NCI-H446 (cell line): Measurements from ENCODE around the gene ZRANB3.

Experiments
- DNase-seq, 2 experiments: peaks; one replicate each; lab custom pipeline; 2025; lab: John Stamatoyannopoulos, UW

ZRANB3 gene

GRCh38 chr2:135174810-135175093 is 356.3 kb downstream of the ZRANB3 start:
- no peak for DNase-seq

- DNase-seq, result no peak
Measured at GRCh38 chr2:135174049-135174809, 356.8 kb downstream of the ZRANB3 start.

GRCh38 chr2:135169900-135170753 is 360.9 kb downstream of the ZRANB3 start:
- DNase-seq, result no peak

GRCh38 chr2:135168204-135168856 is 362.7 kb downstream of the ZRANB3 start:
- DNase-seq, result no peak

GRCh38 chr2:135167273-135167672 is 363.7 kb downstream of the ZRANB3 start:
- no peak for DNase-seq

- no peak for DNase-seq
Measured at GRCh38 chr2:135164431-135164830, 366.6 kb downstream of the ZRANB3 start.

- DNase-seq, result no peak
Measured at GRCh38 chr2:135163901-135164300, 367.1 kb downstream of the ZRANB3 start.

GRCh38 chr2:135163306-135163705 is 367.7 kb downstream of the ZRANB3 start:
- DNase-seq, result no peak

GRCh38 chr2:135162786-135163185 is 368.2 kb downstream of the ZRANB3 start:
- no peak for DNase-seq

- DNase-seq, result no peak
Measured at GRCh38 chr2:135162377-135162776, 368.6 kb downstream of the ZRANB3 start.

GRCh38 chr2:135159191-135159590 is 371.8 kb downstream of the ZRANB3 start:
- no peak for DNase-seq

- no peak for DNase-seq
Measured at GRCh38 chr2:135157856-135158255, 373.2 kb downstream of the ZRANB3 start.

- no peak for DNase-seq
Measured at GRCh38 chr2:135154962-135155361, 376.1 kb downstream of the ZRANB3 start.

- no peak for DNase-seq
Measured at GRCh38 chr2:135152361-135152760, 378.7 kb downstream of the ZRANB3 start.

GRCh38 chr2:135151615-135152014 is 379.4 kb downstream of the ZRANB3 start:
- no peak for DNase-seq

- no peak for DNase-seq
Measured at GRCh38 chr2:135150725-135151124, 380.3 kb downstream of the ZRANB3 start.

GRCh38 chr2:135149251-135149650 is 381.8 kb downstream of the ZRANB3 start:
- no peak for DNase-seq

GRCh38 chr2:135144343-135144742 is 386.7 kb downstream of the ZRANB3 start:
- DNase-seq, result no peak

- no peak for DNase-seq
Measured at GRCh38 chr2:135142323-135142722, 388.7 kb downstream of the ZRANB3 start.

GRCh38 chr2:135140606-135141005 is 390.4 kb downstream of the ZRANB3 start:
- DNase-seq, result no peak

- no peak for DNase-seq
Measured at GRCh38 chr2:135132314-135132713, 398.7 kb downstream of the ZRANB3 start.

GRCh38 chr2:135130751-135131150 is 400.3 kb downstream of the ZRANB3 start:
- no peak for DNase-seq

- no peak for DNase-seq
Measured at GRCh38 chr2:135125940-135126339, 405.1 kb downstream of the ZRANB3 start.
